ENCODE data around the gene MEOX2.

DNA sequence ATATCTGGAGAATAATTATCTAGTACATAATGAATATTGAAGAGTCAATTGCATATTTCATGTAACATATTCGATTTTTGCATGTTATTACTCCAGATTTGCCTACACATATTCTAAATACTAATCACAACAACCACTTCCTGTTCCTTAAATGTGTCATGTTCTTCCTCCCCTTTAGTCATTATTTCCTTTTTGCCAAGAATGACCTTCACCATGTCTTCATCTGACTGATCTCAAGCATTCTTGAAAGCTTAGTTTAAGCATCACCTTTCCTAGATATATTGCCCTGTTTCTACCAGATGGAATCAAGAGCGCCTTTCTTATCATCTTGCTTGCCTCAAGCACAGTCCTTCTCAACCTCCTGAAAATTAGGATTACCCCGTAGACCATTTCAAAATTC, 23.5 kb upstream of the MEOX2 start:
- TF ChIP-seq, protein P1, sequence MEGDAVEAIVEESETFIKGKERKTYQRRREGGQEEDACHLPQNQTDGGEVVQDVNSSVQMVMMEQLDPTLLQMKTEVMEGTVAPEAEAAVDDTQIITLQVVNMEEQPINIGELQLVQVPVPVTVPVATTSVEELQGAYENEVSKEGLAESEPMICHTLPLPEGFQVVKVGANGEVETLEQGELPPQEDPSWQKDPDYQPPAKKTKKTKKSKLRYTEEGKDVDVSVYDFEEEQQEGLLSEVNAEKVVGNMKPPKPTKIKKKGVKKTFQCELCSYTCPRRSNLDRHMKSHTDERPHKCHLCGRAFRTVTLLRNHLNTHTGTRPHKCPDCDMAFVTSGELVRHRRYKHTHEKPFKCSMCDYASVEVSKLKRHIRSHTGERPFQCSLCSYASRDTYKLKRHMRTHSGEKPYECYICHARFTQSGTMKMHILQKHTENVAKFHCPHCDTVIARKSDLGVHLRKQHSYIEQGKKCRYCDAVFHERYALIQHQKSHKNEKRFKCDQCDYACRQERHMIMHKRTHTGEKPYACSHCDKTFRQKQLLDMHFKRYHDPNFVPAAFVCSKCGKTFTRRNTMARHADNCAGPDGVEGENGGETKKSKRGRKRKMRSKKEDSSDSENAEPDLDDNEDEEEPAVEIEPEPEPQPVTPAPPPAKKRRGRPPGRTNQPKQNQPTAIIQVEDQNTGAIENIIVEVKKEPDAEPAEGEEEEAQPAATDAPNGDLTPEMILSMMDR (conservative IDR thresholded peaks at IDR 0.05) = no peak
- TF ChIP-seq EZH2 (IDR thresholded peaks at IDR 0.05; ENCODE audit: low read depth) = no peak
